Activated T-helper 2 cell treated with anti-CD3 and anti-CD28 coated beads, Interferon-gamma antibody, Interleukin-2, Interleukin-4, amounts not matched to agents 10 μg/mL and 5 μg/mL and 100 μg/mL, durations not matched to agents 14 hours and 24 hours and 36 hours (primary cell): ENCODE data around the gene DPEP2. TPM values are rescaled to one million over a fixed set of nuclear protein-coding genes. Genes with fewer than 3 reads are reported as not detected.
"Not testable (repeated sequence)": the region's sequence is repeated elsewhere in the genome, so short reads cannot be mapped to it uniquely, and the experiment has no call there.

Source experiments
- DNase-seq: peaks from one replicate; pipeline ENCODE4 v3.0.0; 2021; ENCODE audit warnings: low spot score
- H3K27ac Mint-ChIP-seq: one replicate; pipeline ENCODE4 v1.8.0; 2021; ENCODE audit warnings: mixed read lengths
- H3K27me3 Mint-ChIP-seq: one replicate; pipeline ENCODE4 v1.8.0; 2021; ENCODE audit warnings: low read depth, mixed read lengths
- H3K36me3 Mint-ChIP-seq: one replicate; pipeline ENCODE4 v1.8.0; 2021; ENCODE audit warnings: low read depth, mixed read lengths
- H3K4me1 Mint-ChIP-seq: one replicate; pipeline ENCODE4 v1.8.0; 2021; ENCODE audit warnings: low read depth, mixed read lengths
- H3K4me3 Mint-ChIP-seq: one replicate; pipeline ENCODE4 v1.8.0; 2021; ENCODE audit warnings: low read depth, mild to moderate bottlenecking, moderate library complexity, mixed read lengths
- H3K9me3 Mint-ChIP-seq: one replicate; pipeline ENCODE4 v1.8.0; 2021; ENCODE audit warnings: mixed read lengths
- intact Hi-C: fragments of 100-400 bp; cut with micrococcal nuclease; formaldehyde crosslinking; loops from one replicate; pipeline ENCODE4 v1.15.1; 2023
- total RNA-seq: library from RNA; stranded (reverse); gene quantifications from 2 replicates; pipeline ENCODE4 v1.2.3, GENCODE V29; 2022

Gene DPEP2
- total RNA-seq, 1 donor from 2014 or later = 3.7 TPM

- no peak overlapping the region for H3K27ac Mint-ChIP-seq
- DNase-seq = no peak
- H3K9me3 Mint-ChIP-seq = no peaks in the 10 kb centered on the region
- H3K4me3 Mint-ChIP-seq = no peak overlapping the region
- H3K4me1 Mint-ChIP-seq = peaks cover 16% of the 10 kb centered on the region
- intact Hi-C loops = no loop called here
- H3K27me3 Mint-ChIP-seq = no peaks in the 10 kb centered on the region
- peaks cover 14% of the 10 kb centered on the region for H3K36me3 Mint-ChIP-seq
Measured at GRCh38 chr16:67942510-67943255, 56.6 kb downstream of the DPEP2 start.

DNA sequence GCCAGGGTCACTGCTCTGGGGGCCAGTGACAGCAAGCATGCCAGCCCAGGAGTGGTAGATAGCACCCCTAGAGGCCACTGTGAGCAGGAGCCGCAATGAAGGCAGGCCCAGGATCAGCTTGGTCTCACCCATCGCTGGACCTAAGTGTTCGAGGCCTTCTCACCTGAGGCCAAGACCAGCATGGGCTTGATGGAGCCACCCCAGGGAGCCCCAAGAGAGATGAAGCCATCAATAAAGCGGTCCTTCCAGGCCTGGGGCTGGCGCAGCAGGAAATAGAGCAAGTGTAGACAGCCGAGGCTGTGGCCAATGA lies 57.1 kb downstream of the DPEP2 start:
- Mint-ChIP-seq H3K4me1 (peaks cover 20% of the 10 kb centered on the region), H3K27ac (no peak overlapping the region), H3K9me3 (no peaks in the 10 kb centered on the region), H3K27me3 (no peaks in the 10 kb centered on the region), H3K4me3 (no peak overlapping the region), H3K36me3 (peaks cover 17% of the 10 kb centered on the region)
- intact Hi-C loops = no loop called here
- DNase-seq = peak; percentile 26

DNA sequence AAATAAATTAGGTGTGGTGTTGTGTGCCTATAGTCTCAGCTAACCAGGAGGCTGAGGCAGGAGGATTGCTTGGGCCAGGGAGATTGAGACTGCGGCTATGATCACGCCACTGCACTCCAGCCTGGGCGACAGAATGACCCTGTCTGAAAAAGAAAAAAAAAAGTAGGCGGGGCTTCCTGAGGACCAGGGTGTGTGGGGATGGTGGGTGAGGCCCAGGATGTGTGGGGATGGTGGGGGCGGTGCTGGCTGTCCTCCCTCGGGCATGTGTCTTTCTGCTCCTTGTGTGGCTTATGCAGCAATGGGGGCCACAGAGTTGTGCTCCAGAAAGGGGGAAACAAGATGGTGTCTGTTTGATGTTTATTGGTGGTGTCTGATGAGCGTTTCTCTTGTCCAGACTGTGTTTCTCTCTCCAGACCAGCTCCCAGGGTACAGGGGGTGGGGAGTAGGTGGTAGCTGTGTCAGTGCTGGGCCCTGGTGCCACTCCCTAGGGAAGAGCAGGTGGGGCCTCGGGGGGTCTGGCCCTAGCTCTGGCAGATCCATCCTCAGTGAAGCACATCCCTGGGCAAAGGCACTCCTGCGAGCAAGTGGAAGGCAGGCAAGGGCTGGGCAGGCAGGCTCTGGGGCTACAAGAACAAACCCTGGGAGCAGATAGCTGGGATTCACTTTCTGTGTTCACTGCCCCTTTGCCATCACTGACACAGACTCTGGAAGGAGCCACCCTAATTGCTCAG lies 57.6 kb downstream of the DPEP2 start:
- intact Hi-C loops = no loop called here
- peaks cover 23% of the 10 kb centered on the region for H3K4me1 Mint-ChIP-seq

GRCh38 chr16:67940446-67941089 lies 58.7 kb downstream of the DPEP2 start:
- no peaks in the 10 kb centered on the region for H3K9me3 Mint-ChIP-seq
- no peaks in the 10 kb centered on the region for H3K27me3 Mint-ChIP-seq
- H3K36me3 Mint-ChIP-seq = peaks cover 28% of the 10 kb centered on the region
- H3K4me1 Mint-ChIP-seq = peaks cover 23% of the 10 kb centered on the region
- DNase-seq = no peak
- intact Hi-C loops = no loop called here
- peak overlapping the region; percentile 26 for H3K4me3 Mint-ChIP-seq
- H3K27ac Mint-ChIP-seq = peak overlapping the region; percentile 63

More for the DNA sequence above, 57.6 kb downstream of the DPEP2 start:
- H3K27ac Mint-ChIP-seq = no peak overlapping the region
- no peaks in the 10 kb centered on the region for H3K27me3 Mint-ChIP-seq
- no peak overlapping the region for H3K4me3 Mint-ChIP-seq
- H3K36me3 Mint-ChIP-seq = peaks cover 19% of the 10 kb centered on the region
- no peak for DNase-seq
- H3K9me3 Mint-ChIP-seq = no peaks in the 10 kb centered on the region

GRCh38 chr16:67939507-67940445 lies 59.5 kb downstream of the DPEP2 start:
- DNase-seq = no peak
- Mint-ChIP-seq H3K27ac (peak overlapping the region; percentile 63), H3K27me3 (no peaks in the 10 kb centered on the region), H3K36me3 (peaks cover 36% of the 10 kb centered on the region), H3K4me3 (peak overlapping the region; percentile 26), H3K4me1 (peaks cover 30% of the 10 kb centered on the region), H3K9me3 (no peaks in the 10 kb centered on the region)
- intact Hi-C loops = loop anchor here (5.0 to 10.0 kb wide), 4 partner anchors 43 to 415 kb away; partner anchors contain the start of genes DDX28, DPEP3, DUS2 and RIPOR1

GRCh38 chr16:67937713-67938112 lies 61.6 kb downstream of the DPEP2 start:
- intact Hi-C loops = loop anchor here (5.0 to 10.0 kb wide), 4 partner anchors 45 to 413 kb away; partner anchors contain the start of genes DDX28, DPEP3, DUS2 and RIPOR1
- not testable (repeated sequence) for DNase-seq, H3K9me3 Mint-ChIP-seq, H3K27me3 Mint-ChIP-seq
- H3K4me1 Mint-ChIP-seq = peaks cover 33% of the 10 kb centered on the region
- H3K27ac Mint-ChIP-seq = peak overlapping the region; percentile 90
- peaks cover 53% of the 10 kb centered on the region for H3K36me3 Mint-ChIP-seq
- H3K4me3 Mint-ChIP-seq = peak overlapping the region; percentile 100

Other genes with a start within 250 kb of the DPEP2 start
- 16.5 and 17.3 TPM in 2 replicates for gene RANBP10, start 192.9 kb downstream of the DPEP2 start, total RNA-seq
- 0.51 and 1.0 TPM in 2 replicates for gene TSNAXIP1, start 192.6 kb downstream of the DPEP2 start, total RNA-seq
- gene THAP11, start 157.2 kb downstream of the DPEP2 start, total RNA-seq = 43.0 and 45.1 TPM in 2 replicates
- 165 and 177 TPM in 2 replicates for gene NUTF2, start 152.6 kb downstream of the DPEP2 start, total RNA-seq
- 38.6 and 50.1 TPM in 2 replicates for gene CENPT, start 151.8 kb downstream of the DPEP2 start, total RNA-seq
- 102 and 105 TPM in 2 replicates for gene EDC4, start 126.4 kb downstream of the DPEP2 start, total RNA-seq
- not detected in 2 replicates for gene NRN1L, start 114.6 kb downstream of the DPEP2 start, total RNA-seq
- gene PSKH1, start 106.2 kb downstream of the DPEP2 start, total RNA-seq = 15.5 and 16.5 TPM in 2 replicates
- 5.6 and 6.0 TPM in 2 replicates for gene CTRL, start 67.6 kb downstream of the DPEP2 start, total RNA-seq
- 238 and 243 TPM in 2 replicates for gene PSMB10, start 62.6 kb downstream of the DPEP2 start, total RNA-seq
- gene LCAT, start 55.4 kb downstream of the DPEP2 start, total RNA-seq = 20.0 and 22.0 TPM in 2 replicates
- gene SLC12A4, start 30.8 kb downstream of the DPEP2 start, total RNA-seq = 46.2 and 47.1 TPM in 2 replicates
- gene DPEP3, start 19.0 kb downstream of the DPEP2 start, total RNA-seq = not detected in 2 replicates
- not detected in 2 replicates for gene DPEP2NB, start 16.4 kb upstream of the DPEP2 start, total RNA-seq
- gene DDX28, start 23.7 kb upstream of the DPEP2 start, total RNA-seq = 19.3 TPM in 2 replicates
- gene DUS2, start 23.8 kb upstream of the DPEP2 start, total RNA-seq = 31.2 and 34.3 TPM in 2 replicates
- 136 and 146 TPM in 2 replicates for gene NFATC3, start 85.9 kb upstream of the DPEP2 start, total RNA-seq
- 0.23 and 0.34 TPM in 2 replicates for gene ESRP2, start 236.6 kb upstream of the DPEP2 start, total RNA-seq
- gene PLA2G15, start 245.9 kb upstream of the DPEP2 start, total RNA-seq = 9.0 and 10.3 TPM in 2 replicates